ENCODE data around the gene MEFV. TPM values are rescaled to one million over a fixed set of nuclear protein-coding genes. Genes with fewer than 3 reads are reported as not detected.
A peak's percentile ranks its signal among the peaks of the same experiment; 100 is the strongest.

Gene MEFV
- total RNA-seq, 1 donor from 2014 or later, result not detected

DNA sequence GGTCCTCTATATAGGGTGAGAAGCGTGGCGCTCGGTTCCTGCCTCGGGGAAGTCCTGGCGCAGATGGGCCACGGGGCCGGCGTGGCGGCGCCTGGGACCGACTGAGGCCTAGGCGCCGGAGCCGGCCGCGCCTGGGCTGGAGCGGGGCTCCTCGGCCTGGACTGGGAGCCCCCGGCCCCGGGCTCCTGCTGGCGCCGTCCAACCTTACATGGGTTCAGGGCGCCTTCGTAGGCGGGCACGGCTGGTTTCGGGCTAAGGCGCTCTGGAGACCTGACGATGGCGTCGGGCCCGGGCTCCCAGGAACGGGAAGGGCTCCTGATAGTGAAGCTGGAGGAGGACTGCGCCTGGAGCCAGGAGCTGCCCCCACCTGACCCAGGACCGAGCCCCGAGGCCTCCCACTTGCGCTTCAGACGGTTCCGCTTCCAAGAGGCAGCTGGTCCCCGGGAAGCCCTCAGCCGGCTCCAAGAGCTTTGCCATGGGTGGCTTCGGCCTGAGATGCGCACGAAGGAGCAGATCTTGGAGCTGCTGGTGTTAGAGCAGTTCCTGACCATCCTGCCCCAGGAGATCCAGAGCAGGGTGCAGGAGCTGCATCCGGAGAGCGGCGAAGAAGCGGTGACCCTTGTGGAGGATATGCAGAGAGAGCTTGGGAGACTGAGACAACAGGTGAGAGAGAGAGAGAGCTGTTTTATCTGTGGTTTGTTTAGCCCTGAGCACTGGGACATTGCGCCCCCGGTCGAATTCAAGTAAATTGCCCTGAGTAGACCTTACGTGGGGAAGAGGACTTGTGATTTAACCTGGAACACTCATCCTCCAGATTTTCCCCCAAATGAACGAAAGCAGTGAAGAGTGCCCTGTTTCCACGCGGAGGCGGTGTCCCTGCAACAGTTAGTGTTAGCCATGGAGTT, 27.4 kb upstream of the MEFV start:
- no peak for DNase-seq (ENCODE audit: low spot score)
- H3K27ac Mint-ChIP-seq (ENCODE audit: unreplicated experiment), result peak overlapping the region; percentile 97
- peaks cover 15% of the 10 kb centered on the region for H3K4me1 Mint-ChIP-seq (ENCODE audit: unreplicated experiment)
- TF ChIP-seq, protein P1, sequence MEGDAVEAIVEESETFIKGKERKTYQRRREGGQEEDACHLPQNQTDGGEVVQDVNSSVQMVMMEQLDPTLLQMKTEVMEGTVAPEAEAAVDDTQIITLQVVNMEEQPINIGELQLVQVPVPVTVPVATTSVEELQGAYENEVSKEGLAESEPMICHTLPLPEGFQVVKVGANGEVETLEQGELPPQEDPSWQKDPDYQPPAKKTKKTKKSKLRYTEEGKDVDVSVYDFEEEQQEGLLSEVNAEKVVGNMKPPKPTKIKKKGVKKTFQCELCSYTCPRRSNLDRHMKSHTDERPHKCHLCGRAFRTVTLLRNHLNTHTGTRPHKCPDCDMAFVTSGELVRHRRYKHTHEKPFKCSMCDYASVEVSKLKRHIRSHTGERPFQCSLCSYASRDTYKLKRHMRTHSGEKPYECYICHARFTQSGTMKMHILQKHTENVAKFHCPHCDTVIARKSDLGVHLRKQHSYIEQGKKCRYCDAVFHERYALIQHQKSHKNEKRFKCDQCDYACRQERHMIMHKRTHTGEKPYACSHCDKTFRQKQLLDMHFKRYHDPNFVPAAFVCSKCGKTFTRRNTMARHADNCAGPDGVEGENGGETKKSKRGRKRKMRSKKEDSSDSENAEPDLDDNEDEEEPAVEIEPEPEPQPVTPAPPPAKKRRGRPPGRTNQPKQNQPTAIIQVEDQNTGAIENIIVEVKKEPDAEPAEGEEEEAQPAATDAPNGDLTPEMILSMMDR (IDR thresholded peaks at IDR 0.05; ENCODE audit: unreplicated experiment), result no peak
- H3K9me3 Mint-ChIP-seq (ENCODE audit: unreplicated experiment), result peaks cover 9% of the 10 kb centered on the region
- H3K36me3 Mint-ChIP-seq (ENCODE audit: low read depth, unreplicated experiment), result peaks cover 39% of the 10 kb centered on the region
- peak overlapping the region; percentile 96 for H3K4me3 Mint-ChIP-seq (ENCODE audit: unreplicated experiment)
- H3K27me3 Mint-ChIP-seq (ENCODE audit: unreplicated experiment), result peaks cover 22% of the 10 kb centered on the region

DNA sequence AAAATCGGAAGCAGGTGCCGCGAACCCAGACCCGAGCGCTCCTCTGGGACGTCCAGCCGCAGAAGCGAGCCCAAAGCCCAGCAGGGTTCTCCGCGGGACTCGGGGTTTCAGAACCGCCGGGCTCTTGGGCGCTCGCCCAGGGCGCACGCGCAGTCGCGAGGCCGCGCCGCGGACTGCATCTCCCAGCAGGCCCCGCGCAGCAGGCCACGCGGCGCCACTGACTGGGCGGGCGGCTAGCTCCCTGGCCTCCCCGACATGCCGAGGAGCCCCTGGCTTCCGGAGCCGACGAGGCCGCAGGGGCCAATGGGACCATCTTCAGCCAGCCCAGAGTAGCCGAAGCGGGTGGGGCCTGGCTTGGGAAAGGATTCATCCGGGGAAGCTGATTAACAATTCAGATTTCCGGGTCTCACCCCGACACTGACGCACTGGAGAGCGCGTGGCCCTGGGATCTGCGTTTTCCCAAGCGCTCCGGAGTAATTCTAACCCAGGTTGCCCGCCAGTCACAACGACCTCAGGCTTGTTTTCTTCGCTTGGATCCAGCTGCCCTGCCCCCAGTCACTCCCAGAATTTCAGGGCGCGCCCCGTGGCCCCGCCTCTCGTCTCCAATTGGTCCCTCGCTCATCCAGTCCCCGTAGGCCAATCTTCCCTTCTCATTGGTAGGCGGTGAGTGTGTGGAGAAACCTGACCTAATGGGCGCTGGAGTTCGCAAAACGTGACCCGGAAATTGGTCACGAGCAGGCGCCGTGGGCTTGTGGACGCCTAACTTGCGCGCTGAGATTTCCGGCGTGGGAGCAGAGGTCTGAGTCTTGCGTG, 26.5 kb upstream of the MEFV start, which contains the start of gene ZNF263:
Gene ZNF263, plus strand, starts transcription at position 762 of the 813 bp plus-strand sequence. CDS start 328 bp downstream, outside the sequence.
- Mint-ChIP-seq H3K27ac (ENCODE audit: unreplicated experiment) (peak within 1 kb of the TSS; percentile 97), H3K4me1 (ENCODE audit: unreplicated experiment) (peaks cover 15% of the 10 kb centered on the region), H3K4me3 (ENCODE audit: unreplicated experiment) (peak within 1 kb of the TSS; percentile 96), H3K36me3 (ENCODE audit: low read depth, unreplicated experiment) (peaks cover 30% of the 10 kb centered on the region), H3K27me3 (ENCODE audit: unreplicated experiment) (peaks cover 22% of the 10 kb centered on the region), H3K9me3 (ENCODE audit: unreplicated experiment) (peaks cover 9% of the 10 kb centered on the region)
- peak; percentile 90 for DNase-seq (ENCODE audit: low spot score)
- TF ChIP-seq, protein P1 (IDR thresholded peaks at IDR 0.05; ENCODE audit: unreplicated experiment), result no peak

DNA sequence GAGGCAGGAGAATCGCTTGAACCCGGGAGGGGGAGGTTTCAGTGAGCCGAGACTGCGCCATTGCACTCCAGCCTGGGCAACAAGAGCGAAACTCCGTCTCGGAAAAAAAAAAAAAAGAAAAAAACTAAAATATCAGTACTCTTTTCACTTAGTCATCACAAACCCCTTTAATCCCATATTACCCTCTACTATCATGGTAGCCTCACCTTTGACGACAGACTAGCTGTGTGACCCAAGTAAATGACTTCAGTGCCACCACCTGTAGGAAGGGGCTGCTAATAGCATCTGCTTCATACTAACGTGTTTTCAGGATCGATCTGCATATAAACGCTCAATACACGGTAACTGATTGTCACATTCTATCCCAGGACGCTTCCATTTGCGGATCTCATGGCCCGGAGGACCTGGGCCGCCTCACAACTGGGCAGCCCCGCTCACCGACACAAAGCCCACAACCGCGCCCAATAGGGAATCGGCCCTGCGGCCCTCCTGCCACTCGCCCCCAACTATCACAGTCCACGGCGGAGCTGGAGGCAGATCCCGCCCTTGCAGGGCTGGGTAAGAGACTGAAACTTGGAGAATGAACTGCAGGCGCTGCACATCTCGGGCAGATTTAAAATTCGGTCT, 25.8 kb upstream of the MEFV start:
- Mint-ChIP-seq H3K36me3 (ENCODE audit: low read depth, unreplicated experiment) (peaks cover 24% of the 10 kb centered on the region), H3K9me3 (ENCODE audit: unreplicated experiment) (peaks cover 5% of the 10 kb centered on the region), H3K4me3 (ENCODE audit: unreplicated experiment) (peak overlapping the region; percentile 94), H3K4me1 (ENCODE audit: unreplicated experiment) (peaks cover 15% of the 10 kb centered on the region), H3K27me3 (ENCODE audit: unreplicated experiment) (peaks cover 24% of the 10 kb centered on the region), H3K27ac (ENCODE audit: unreplicated experiment) (peak overlapping the region; percentile 90)
- DNase-seq (ENCODE audit: low spot score), result peak; percentile 60
- TF ChIP-seq, protein P1 (IDR thresholded peaks at IDR 0.05; ENCODE audit: unreplicated experiment), result no peak

DNA sequence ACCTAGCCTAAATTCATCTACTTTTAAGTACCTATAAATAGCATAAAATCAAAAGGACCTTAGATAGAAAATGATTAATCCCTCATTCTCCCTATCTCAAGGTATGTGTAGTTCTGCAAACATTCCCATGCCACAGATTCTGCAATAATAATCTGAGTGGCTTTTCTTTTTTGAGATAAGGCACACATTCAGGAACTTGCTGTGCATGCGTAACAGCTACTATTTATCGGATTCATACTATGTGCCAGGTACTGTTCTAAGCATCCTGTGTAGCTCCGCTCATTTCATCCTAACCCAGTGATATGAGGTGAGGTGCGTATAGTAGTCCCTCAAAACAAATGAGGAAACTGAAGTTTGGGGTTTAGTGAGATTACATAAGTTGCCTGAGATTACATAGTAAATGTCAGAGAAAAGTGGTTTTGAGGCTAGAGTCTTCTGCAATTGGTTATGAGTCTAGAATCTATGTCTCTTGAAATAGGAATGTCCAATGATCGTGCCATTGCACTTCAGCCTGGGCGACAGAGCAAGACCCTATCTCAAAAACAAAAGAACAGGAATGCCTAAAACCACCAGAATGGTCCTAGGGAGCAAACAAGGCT, 24.9 kb upstream of the MEFV start:
- no peak overlapping the region for H3K27ac Mint-ChIP-seq (ENCODE audit: unreplicated experiment)
- no peak for DNase-seq (ENCODE audit: low spot score)
- H3K9me3 Mint-ChIP-seq (ENCODE audit: unreplicated experiment), result no peaks in the 10 kb centered on the region
- H3K27me3 Mint-ChIP-seq (ENCODE audit: unreplicated experiment), result peaks cover 24% of the 10 kb centered on the region
- peaks cover 15% of the 10 kb centered on the region for H3K4me1 Mint-ChIP-seq (ENCODE audit: unreplicated experiment)
- H3K36me3 Mint-ChIP-seq (ENCODE audit: low read depth, unreplicated experiment), result peaks cover 16% of the 10 kb centered on the region
- H3K4me3 Mint-ChIP-seq (ENCODE audit: unreplicated experiment), result peak overlapping the region; percentile 56
- TF ChIP-seq, protein P1 (IDR thresholded peaks at IDR 0.05; ENCODE audit: unreplicated experiment), result no peak
